DND-41 (cell line): ENCODE data around the gene HS3ST5.
"Not testable (repeated sequence)": the region's sequence is repeated elsewhere in the genome, so short reads cannot be mapped to it uniquely, and the experiment has no call there.

ENCODE experiments used
- CTCF ChIP-seq: IDR thresholded peaks from 2 replicates; pipeline ENCODE4 v1.5.1; 2012; ENCODE audit warnings: borderline replicate concordance, low read length, moderate library complexity, mild to moderate bottlenecking; ENCODE audit not compliant: poor library complexity, severe bottlenecking; ENCODE audit errors: extremely low read depth
- EZH2 ChIP-seq: IDR thresholded peaks from 3 replicates; pipeline ENCODE4 v1.6.1; 2012; ENCODE audit warnings: borderline replicate concordance, low read depth, mild to moderate bottlenecking, moderate library complexity, low read length, inconsistent platforms; ENCODE audit not compliant: severe bottlenecking

GRCh38 chr6:114011486-114011885 lies 331.3 kb downstream of the HS3ST5 start:
- not testable (repeated sequence) for TF ChIP-seq CTCF, EZH2
